Measurements from ENCODE around the gene CENPX. TPM values are rescaled to one million over a fixed set of nuclear protein-coding genes. Genes with fewer than 3 reads are reported as not detected.

Gene CENPX
- total and polyA plus RNA-seq, 2 of the 13 experiments (the other 11 are each of a cell fraction or from before 2014, with no cell fraction given), result 92.7 to 170 TPM

DNA sequence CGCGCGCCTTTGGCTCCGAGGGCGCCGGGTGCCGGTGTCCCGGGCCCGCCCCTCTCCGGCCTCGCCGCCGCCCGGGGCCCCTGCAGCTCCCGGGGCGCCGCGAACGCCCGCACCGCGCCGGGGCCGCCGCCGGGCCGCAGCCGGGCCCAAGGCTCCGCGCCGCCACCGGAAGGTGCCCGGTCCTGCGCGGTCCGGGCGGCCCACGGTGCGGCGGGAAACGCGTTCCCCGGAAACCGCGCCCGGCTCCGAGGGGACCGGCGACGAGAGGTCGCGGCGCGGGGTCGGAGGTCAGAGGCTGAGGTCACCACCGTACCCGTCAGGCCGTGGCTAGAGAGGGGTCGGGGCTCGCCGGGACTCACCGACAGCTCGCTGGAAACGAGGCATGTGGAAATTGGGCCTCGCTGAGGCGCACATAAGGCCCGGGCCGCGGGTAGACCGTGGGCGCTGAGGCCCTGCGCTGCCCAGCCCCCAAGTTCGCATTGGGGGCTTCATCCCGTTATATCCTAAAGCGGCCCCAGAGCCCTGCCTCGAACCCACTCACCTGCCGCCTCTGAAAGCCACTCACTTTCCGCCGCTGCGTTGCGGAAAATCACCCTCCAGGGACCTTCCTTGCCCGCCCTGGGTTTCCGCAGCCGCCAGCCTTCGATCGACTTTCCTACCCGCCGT, 43.1 kb upstream of the CENPX start, which contains the start of gene DUS1L (continued):
- TF ChIP-seq, protein P1, sequence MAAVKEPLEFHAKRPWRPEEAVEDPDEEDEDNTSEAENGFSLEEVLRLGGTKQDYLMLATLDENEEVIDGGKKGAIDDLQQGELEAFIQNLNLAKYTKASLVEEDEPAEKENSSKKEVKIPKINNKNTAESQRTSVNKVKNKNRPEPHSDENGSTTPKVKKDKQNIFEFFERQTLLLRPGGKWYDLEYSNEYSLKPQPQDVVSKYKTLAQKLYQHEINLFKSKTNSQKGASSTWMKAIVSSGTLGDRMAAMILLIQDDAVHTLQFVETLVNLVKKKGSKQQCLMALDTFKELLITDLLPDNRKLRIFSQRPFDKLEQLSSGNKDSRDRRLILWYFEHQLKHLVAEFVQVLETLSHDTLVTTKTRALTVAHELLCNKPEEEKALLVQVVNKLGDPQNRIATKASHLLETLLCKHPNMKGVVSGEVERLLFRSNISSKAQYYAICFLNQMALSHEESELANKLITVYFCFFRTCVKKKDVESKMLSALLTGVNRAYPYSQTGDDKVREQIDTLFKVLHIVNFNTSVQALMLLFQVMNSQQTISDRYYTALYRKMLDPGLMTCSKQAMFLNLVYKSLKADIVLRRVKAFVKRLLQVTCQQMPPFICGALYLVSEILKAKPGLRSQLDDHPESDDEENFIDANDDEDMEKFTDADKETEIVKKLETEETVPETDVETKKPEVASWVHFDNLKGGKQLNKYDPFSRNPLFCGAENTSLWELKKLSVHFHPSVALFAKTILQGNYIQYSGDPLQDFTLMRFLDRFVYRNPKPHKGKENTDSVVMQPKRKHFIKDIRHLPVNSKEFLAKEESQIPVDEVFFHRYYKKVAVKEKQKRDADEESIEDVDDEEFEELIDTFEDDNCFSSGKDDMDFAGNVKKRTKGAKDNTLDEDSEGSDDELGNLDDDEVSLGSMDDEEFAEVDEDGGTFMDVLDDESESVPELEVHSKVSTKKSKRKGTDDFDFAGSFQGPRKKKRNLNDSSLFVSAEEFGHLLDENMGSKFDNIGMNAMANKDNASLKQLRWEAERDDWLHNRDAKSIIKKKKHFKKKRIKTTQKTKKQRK (IDR thresholded peaks at IDR 0.05; ENCODE audit: low read length), result no peak
- TF ChIP-seq XRCC5 (optimal IDR thresholded peaks at IDR 0.05; ENCODE audit: low read length), result peak; percentile 96
- peak; percentile 72; the same call in 1 of the 2 replicates for TF ChIP-seq FOXK1 (CRISPR knock-in tag; IDR thresholded peaks at IDR 0.05; ENCODE audit: borderline replicate concordance, low read depth)
- TF ChIP-seq ZNF724P (CRISPR knock-in tag; IDR thresholded peaks at IDR 0.05; ENCODE audit: borderline replicate concordance), result peak; percentile 73; the same call in 1 of the 2 replicates
- TF ChIP-seq, protein P2, sequence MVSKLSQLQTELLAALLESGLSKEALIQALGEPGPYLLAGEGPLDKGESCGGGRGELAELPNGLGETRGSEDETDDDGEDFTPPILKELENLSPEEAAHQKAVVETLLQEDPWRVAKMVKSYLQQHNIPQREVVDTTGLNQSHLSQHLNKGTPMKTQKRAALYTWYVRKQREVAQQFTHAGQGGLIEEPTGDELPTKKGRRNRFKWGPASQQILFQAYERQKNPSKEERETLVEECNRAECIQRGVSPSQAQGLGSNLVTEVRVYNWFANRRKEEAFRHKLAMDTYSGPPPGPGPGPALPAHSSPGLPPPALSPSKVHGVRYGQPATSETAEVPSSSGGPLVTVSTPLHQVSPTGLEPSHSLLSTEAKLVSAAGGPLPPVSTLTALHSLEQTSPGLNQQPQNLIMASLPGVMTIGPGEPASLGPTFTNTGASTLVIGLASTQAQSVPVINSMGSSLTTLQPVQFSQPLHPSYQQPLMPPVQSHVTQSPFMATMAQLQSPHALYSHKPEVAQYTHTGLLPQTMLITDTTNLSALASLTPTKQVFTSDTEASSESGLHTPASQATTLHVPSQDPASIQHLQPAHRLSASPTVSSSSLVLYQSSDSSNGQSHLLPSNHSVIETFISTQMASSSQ (IDR thresholded peaks at IDR 0.05; ENCODE audit: low read depth), result no peak
- TF ChIP-seq, protein P2 (CRISPR knock-in tag; IDR thresholded peaks at IDR 0.05; ENCODE audit: borderline replicate concordance), result peak; percentile 71; the same call in 1 of the 2 replicates
- peak; percentile 97 for TF ChIP-seq ZIK1 (CRISPR knock-in tag; IDR thresholded peaks at IDR 0.05; ENCODE audit: borderline replicate concordance, low read depth)
- TF ChIP-seq, protein P3, sequence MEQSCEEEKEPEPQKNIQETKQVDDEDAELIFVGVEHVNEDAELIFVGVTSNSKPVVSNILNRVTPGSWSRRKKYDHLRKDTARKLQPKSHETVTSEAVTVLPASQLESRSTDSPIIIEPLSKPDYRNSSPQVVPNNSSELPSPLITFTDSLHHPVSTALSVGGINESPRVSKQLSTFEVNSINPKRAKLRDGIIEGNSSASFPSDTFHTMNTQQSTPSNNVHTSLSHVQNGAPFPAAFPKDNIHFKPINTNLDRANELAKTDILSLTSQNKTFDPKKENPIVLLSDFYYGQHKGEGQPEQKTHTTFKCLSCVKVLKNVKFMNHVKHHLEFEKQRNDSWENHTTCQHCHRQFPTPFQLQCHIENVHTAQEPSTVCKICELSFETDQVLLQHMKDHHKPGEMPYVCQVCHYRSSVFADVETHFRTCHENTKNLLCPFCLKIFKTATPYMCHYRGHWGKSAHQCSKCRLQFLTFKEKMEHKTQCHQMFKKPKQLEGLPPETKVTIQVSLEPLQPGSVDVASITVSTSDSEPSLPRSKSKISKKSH (CRISPR knock-in tag; IDR thresholded peaks at IDR 0.05; ENCODE audit: borderline replicate concordance), result peak; percentile 73; the same call in 1 of the 2 replicates
- TF ChIP-seq PHF5A (CRISPR knock-in tag; IDR thresholded peaks at IDR 0.05; ENCODE audit: low read depth, unreplicated experiment), result peak; percentile 69
- TF ChIP-seq, protein P4, sequence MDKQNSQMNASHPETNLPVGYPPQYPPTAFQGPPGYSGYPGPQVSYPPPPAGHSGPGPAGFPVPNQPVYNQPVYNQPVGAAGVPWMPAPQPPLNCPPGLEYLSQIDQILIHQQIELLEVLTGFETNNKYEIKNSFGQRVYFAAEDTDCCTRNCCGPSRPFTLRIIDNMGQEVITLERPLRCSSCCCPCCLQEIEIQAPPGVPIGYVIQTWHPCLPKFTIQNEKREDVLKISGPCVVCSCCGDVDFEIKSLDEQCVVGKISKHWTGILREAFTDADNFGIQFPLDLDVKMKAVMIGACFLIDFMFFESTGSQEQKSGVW (CRISPR knock-in tag; IDR thresholded peaks at IDR 0.05; ENCODE audit: borderline replicate concordance), result 0 out of 2 replicates have a peak, but pooled peaks have one; percentile 40
- peak; percentile 89 for TF ChIP-seq MYC (CRISPR knock-in tag; IDR thresholded peaks at IDR 0.05; ENCODE audit: borderline replicate concordance)
- no peak for TF ChIP-seq ZNF292 (CRISPR knock-in tag; IDR thresholded peaks at IDR 0.05; ENCODE audit: borderline replicate concordance, low read depth)
- no peak for TF ChIP-seq JUNB (CRISPR knock-in tag; IDR thresholded peaks at IDR 0.05; ENCODE audit: borderline replicate concordance)
- TF ChIP-seq, protein P5, sequence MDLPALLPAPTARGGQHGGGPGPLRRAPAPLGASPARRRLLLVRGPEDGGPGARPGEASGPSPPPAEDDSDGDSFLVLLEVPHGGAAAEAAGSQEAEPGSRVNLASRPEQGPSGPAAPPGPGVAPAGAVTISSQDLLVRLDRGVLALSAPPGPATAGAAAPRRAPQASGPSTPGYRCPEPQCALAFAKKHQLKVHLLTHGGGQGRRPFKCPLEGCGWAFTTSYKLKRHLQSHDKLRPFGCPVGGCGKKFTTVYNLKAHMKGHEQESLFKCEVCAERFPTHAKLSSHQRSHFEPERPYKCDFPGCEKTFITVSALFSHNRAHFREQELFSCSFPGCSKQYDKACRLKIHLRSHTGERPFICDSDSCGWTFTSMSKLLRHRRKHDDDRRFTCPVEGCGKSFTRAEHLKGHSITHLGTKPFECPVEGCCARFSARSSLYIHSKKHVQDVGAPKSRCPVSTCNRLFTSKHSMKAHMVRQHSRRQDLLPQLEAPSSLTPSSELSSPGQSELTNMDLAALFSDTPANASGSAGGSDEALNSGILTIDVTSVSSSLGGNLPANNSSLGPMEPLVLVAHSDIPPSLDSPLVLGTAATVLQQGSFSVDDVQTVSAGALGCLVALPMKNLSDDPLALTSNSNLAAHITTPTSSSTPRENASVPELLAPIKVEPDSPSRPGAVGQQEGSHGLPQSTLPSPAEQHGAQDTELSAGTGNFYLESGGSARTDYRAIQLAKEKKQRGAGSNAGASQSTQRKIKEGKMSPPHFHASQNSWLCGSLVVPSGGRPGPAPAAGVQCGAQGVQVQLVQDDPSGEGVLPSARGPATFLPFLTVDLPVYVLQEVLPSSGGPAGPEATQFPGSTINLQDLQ (CRISPR knock-in tag; IDR thresholded peaks at IDR 0.05), result peak; percentile 86; the same call in 1 of the 2 replicates

Measured in HepG2 (cell line).